Measurements from ENCODE around the gene CABLES1. TPM values are rescaled to one million over a fixed set of nuclear protein-coding genes. Genes with fewer than 3 reads are reported as not detected.

The CABLES1 gene
- polyA plus RNA-seq, 1 donor (not counting 4 experiments of a cell fraction or from before 2014, with no cell fraction given): 1.00 TPM

GRCh38 chr18:23131693-23132319, 3.5 kb upstream of the CABLES1 start:
- no peaks in the 10 kb centered on the region for H3K9me1 ChIP-seq (ENCODE audit: control insufficient read depth, extremely low read depth, insufficient read depth, low read length)
- TF ChIP-seq CTCF (optimal IDR thresholded peaks at IDR 0.05 in 1 of 3, IDR thresholded peaks at IDR 0.05 in 1 of 3, conservative IDR thresholded peaks at IDR 0.05 in 1 of 3; ENCODE audit: extremely low read depth in 1 of 3, insufficient read depth in 2 of 3, low read length in 3 of 3) (peak; percentile 60 to 75 (median 65)), EZH2 (IDR thresholded peaks at IDR 0.05; ENCODE audit: low read length) (no peak)
- H4K20me1 ChIP-seq (ENCODE audit: control insufficient read depth, extremely low read depth, insufficient read depth, low read length): no peaks in the 10 kb centered on the region
- H3K4me2 ChIP-seq (ENCODE audit: control insufficient read depth, extremely low read depth, insufficient read depth, low read depth, low read length): no peak overlapping the region
- H3K9ac ChIP-seq (ENCODE audit: control insufficient read depth, extremely low read depth, insufficient read depth, low read length): no peak overlapping the region
- no peaks in the 10 kb centered on the region for H3K9me3 ChIP-seq (ENCODE audit: control insufficient read depth, low read depth, low read length)
- no peak overlapping the region for H2AFZ ChIP-seq (ENCODE audit: control insufficient read depth, low read length)
- H3K27me3 ChIP-seq (ENCODE audit: control insufficient read depth, extremely low read depth, insufficient read depth, low read length): peaks cover 10% of the 10 kb centered on the region
- FAIRE-seq: peak; percentile 71
- no peak overlapping the region for H3K4me3 ChIP-seq (ENCODE audit: control insufficient read depth in 2 of 3, extremely low read depth in 1 of 3, insufficient read depth in 2 of 3, low read depth in 1 of 3, low read length in 3 of 3)
- dilution Hi-C loops (cut with MboI; ENCODE audit: extremely low pct_ligation_motif_present, low sequenced_read_pairs): no loop called here
- H3K4me1 ChIP-seq (ENCODE audit: control insufficient read depth, extremely low read depth, insufficient read depth, low read length): peaks cover 16% of the 10 kb centered on the region
- H3K36me3 ChIP-seq (ENCODE audit: control insufficient read depth in 2 of 2, extremely low read depth in 1 of 2, insufficient read depth in 2 of 2, low read length in 2 of 2): no peaks in the 10 kb centered on the region
- peak; percentile 52 for DNase-seq (ENCODE audit: low read depth, low spot score)
- no peaks in the 10 kb centered on the region for H3K79me2 ChIP-seq (ENCODE audit: control insufficient read depth, insufficient read depth, low read length)
- H3K27ac ChIP-seq (ENCODE audit: control insufficient read depth, insufficient read depth, low read length): no peak overlapping the region

- dilution Hi-C loops (cut with MboI; ENCODE audit: extremely low pct_ligation_motif_present, low sequenced_read_pairs): no loop called here
- peaks cover 29% of the 10 kb centered on the region for H3K27me3 ChIP-seq (ENCODE audit: control insufficient read depth, extremely low read depth, insufficient read depth, low read length)
- no peaks in the 10 kb centered on the region for H3K9me1 ChIP-seq (ENCODE audit: control insufficient read depth, extremely low read depth, insufficient read depth, low read length)
- no peaks in the 10 kb centered on the region for H4K20me1 ChIP-seq (ENCODE audit: control insufficient read depth, extremely low read depth, insufficient read depth, low read length)
- FAIRE-seq (no peak), DNase-seq (ENCODE audit: low read depth, low spot score) (no peak)
- no peaks in the 10 kb centered on the region for H3K9me3 ChIP-seq (ENCODE audit: control insufficient read depth, low read depth, low read length)
- H3K79me2 ChIP-seq (ENCODE audit: control insufficient read depth, insufficient read depth, low read length): no peaks in the 10 kb centered on the region
- peak overlapping the region; percentile 28 for H3K9ac ChIP-seq (ENCODE audit: control insufficient read depth, extremely low read depth, insufficient read depth, low read length)
- no peak for TF ChIP-seq CTCF (optimal IDR thresholded peaks at IDR 0.05 in 1 of 3, IDR thresholded peaks at IDR 0.05 in 1 of 3, conservative IDR thresholded peaks at IDR 0.05 in 1 of 3; ENCODE audit: extremely low read depth in 1 of 3, insufficient read depth in 2 of 3, low read length in 3 of 3)
- no peak for TF ChIP-seq EZH2 (IDR thresholded peaks at IDR 0.05; ENCODE audit: low read length)
- no peak overlapping the region for H3K27ac ChIP-seq (ENCODE audit: control insufficient read depth, insufficient read depth, low read length)
- peak overlapping the region in 2 of 3 experiments; percentile 61 to 68 for H3K4me3 ChIP-seq (ENCODE audit: control insufficient read depth in 2 of 3, extremely low read depth in 1 of 3, insufficient read depth in 2 of 3, low read depth in 1 of 3, low read length in 3 of 3)
- H3K4me2 ChIP-seq (ENCODE audit: control insufficient read depth, extremely low read depth, insufficient read depth, low read depth, low read length): peak overlapping the region; percentile 75
- no peaks in the 10 kb centered on the region for H3K36me3 ChIP-seq (ENCODE audit: control insufficient read depth in 2 of 2, extremely low read depth in 1 of 2, insufficient read depth in 2 of 2, low read length in 2 of 2)
- peaks cover 26% of the 10 kb centered on the region for H3K4me1 ChIP-seq (ENCODE audit: control insufficient read depth, extremely low read depth, insufficient read depth, low read length)
- H2AFZ ChIP-seq (ENCODE audit: control insufficient read depth, low read length): peak overlapping the region; percentile 30
These were observed 1.2 kb upstream of the CABLES1 start for GRCh38 chr18:23133860-23134779.

All from keratinocyte (primary cell).